ENCODE results near the gene FBXO36.

DNA sequence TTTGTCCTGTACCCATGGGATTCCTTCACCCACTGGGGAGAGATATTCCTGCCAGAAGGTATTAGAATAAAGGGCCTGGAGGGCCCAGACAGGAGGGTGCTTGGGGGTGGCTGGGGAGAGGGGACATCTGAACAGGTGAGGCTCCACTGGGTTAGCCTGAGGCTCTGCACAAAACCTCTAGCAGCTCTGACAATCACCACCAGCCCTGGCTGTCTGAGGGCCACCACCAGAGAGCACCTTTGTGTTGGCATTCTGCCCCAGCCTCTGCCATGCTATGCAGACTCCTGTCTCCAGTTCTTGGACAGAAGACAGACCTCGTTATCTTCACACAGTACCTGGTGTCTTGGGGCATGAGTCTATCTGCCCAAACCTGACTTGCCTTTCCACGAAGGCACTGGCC, 121.2 kb downstream of the FBXO36 start:
- no peak for TF ChIP-seq GATA2 (IDR thresholded peaks at IDR 0.05; ENCODE audit: low read depth, low read length)
- no peak for TF ChIP-seq GATA3 (IDR thresholded peaks at IDR 0.05; ENCODE audit: low read depth, low read length)
